Measurements from ENCODE around the gene RSRC1.
"Not testable (repeated sequence)": the region's sequence is repeated elsewhere in the genome, so short reads cannot be mapped to it uniquely, and the experiment has no call there.

The RSRC1 gene

GRCh38 chr3:158134363-158134762 lies 24.5 kb downstream of the RSRC1 start:
- no peak for DNase-seq

DNA sequence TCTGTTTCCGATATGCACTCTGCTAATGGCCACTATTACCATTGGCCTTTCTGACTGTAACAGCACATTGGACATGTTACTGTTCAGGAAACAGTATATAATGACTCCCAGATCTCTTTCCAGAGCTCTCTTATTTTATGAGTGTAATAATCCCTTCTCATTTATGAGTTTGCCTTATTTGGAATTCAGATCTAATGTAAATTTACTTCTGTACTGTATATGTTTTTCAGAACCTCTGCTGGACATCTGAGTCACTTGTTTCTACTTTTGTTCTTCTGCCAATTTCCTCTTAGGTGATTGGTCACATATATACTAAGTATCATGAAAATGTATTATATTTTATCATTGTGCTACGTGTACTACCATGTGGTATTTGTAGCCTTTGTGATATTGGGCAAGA lies 30.5 kb downstream of the RSRC1 start:
- no peak for DNase-seq

- DNase-seq, result no peak
Observed at GRCh38 chr3:158148218-158148617, 38.3 kb downstream of the RSRC1 start.

- no peak for DNase-seq
Observed at GRCh38 chr3:158152186-158152585, 42.3 kb downstream of the RSRC1 start.

DNA sequence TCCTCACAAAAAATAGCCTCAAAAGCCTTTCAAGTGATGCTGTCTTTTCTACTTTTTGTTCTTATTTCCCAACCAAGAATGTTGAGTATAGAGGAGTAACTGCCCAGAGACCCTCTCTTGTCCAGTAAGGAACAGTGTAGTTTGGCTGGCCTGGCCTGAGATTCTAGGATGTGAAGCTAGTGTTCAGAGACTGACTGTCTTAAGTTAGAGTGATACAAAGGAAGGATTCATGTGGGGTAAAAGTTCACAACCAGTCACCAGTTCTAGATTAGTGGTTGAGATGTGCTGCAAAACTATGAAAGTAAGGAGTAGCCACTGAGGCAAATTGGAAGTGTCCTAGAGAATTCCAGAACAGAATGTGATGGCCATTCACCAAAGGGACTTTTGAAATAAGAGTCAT lies 49.1 kb downstream of the RSRC1 start:
- DNase-seq, result no peak

DNA sequence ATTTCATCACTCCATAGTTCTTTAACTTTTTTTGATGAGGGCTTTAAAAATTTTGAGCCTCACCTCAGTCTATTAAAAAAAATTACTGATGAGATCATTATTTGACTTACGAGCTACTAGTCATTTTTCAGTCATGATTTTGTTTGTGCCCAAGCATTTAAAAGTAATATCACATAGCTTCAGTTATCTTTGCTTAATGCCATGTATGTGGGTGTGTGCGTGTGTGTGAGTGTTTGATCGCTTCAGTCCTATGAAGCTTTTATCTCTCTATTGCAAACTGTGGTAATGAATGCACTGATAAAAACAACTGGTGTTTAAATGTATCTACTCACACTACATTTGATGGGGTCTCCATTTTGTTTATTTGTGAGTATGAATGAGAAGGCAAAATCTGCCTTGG lies 49.8 kb downstream of the RSRC1 start:
- no peak for DNase-seq

DNA sequence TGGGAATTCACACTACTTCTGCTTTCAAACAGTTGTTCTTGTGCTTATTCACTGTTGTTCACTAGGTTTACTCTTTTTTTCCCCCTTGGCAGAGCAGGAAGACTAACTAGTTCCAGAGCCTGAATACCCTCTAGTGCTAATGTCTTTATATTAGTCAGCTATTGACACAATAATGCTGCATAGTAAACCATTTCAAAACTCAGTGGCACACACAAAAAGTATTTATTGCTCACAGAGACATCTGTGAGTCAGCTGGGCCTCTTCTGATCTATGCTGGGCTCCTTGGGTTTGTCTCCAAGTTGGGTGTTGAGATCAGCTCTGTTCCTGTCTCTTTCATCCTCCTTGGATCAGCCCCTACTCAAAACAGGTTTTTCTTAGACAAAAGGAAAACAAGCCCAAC lies 51.1 kb downstream of the RSRC1 start:
- no peak for DNase-seq

GRCh38 chr3:158165141-158165655 lies 55.3 kb downstream of the RSRC1 start:
- no peak for DNase-seq

DNA sequence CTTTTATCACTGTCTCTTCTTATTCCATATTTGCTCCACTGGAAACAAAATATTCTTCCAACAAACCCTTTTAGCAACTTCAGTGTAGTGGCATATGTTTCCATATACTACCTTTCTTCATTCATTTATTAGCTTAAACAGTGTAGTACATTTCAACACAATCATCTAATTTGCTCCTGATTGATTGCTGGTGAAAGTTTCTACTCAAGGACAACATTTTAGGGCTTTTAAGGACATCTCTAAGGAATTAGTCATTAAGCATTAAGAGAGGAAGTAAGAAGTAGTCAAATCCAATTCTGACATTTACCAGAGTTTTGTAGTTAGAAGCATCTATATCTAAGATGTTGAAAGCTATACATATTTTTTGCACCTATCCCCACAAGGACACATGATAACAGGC lies 55.8 kb downstream of the RSRC1 start:
- no peak for DNase-seq

DNA sequence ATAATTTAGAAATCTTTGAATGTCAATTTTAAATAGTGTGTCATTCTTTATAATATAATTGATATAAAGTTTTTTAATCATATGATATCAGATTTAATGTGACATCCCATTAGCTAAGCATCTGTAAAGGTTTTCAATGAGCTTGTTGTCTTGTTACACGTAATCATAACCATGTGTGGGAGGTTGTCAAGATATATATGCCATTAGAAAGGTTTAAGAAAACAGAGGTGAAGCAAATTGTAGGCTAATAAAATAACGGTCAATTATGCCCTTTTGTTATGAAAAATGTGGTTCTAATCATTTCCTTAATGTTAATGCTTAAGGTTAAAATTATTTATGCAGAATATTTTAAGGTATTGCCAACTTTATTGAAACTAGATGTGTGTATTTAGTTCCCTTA lies 56.3 kb downstream of the RSRC1 start:
- no peak for DNase-seq

DNA sequence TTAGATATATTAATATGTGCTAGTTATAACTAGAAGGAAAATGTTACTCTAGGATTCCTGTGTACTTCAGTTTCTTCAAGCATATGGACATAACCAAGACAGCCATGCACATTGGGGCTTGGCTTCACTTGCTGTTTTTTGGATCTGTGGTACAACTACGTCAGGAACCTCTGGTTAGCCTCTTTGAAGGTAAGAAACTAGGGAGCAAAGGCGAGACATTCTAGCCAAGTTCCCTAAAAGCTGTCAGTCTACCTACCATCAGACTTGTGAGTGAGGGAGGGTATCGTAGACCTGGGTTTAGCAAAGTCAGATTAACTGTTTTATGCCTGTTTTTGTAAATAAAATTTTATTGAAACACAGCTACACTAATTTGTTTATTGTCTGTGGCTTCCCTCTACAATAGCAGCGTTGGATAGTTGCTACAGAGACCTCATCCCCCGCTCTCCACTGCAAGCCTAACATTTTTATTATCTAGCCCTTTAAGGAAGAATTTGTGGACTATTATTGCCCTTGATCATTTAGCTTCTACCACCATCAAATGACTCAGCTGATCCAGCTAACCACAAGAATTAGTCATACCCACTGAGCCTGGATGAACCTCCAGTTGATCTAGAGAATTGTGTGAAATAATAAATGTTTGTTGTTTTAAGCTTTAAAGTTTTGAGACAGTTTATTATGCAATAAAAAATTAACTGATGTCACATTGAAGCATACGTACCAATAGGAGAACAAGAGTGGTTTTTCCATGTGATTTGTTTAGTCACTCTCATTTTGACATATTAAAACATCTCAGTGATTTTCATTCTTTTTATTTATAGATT lies 58.1 kb downstream of the RSRC1 start:
- no peak for DNase-seq

DNA sequence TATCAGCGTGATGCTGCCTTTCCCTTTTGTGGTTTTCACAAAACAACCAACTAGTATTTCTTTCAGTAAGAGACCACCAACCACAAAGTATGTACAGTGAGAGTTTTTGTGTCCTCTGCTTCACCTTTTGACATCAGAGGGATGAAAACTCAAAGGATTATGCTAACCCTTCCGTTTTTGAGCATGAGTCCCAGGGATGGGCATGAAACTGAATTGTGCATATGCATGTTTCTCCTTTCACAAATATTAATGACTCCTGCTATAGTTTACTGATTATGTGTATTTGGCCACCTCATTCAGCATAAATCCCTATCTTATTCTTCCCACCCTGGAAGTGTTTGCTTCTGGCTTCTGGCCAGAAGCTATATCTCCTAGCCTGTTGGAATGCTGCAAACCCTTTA lies 59.2 kb downstream of the RSRC1 start:
- no peak for DNase-seq

- no peak for DNase-seq
Observed at GRCh38 chr3:158181096-158181495, 71.2 kb downstream of the RSRC1 start.

GRCh38 chr3:158185711-158186110 lies 75.8 kb downstream of the RSRC1 start:
- no peak for DNase-seq

DNA sequence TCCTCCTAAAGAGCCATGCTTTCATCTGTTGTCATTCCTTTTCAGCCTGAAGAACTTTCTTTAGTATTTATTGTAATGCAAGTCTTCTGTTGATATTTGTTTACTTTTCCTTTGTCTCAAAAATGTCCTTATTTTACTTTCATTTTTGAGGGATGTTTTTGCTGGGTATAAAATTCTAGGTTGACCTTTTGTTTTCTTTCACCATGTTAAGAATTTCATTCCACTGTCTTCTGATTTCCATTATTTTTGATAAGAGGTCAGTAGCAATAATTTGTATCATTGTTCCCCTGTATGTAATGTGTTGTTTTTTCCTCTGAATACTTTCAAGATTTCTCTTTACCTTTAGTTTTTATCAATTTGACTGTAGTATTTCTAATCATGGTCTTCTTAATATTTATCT lies 91.1 kb downstream of the RSRC1 start:
- no peak for DNase-seq

DNA sequence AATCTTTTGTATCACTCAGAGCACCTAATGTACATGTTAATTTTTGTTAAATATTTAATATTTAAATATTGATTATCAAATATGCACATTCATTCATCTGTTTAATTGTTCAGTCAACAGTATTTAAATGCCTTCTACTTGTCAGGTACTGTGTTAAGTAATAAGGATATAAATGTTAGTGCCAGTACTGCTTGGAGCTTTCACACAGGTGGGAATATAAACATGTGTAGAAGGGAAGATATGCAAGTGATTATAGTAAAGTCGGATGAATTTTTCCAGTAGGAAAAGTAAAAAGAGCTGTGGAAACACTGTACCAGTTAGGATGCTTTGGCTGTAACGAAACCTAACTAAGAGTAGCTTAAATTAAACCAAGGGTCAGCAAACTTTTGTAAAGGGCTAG lies 95.4 kb downstream of the RSRC1 start:
- no peak for DNase-seq

- DNase-seq, result no peak
Observed at GRCh38 chr3:158205994-158206393, 96.1 kb downstream of the RSRC1 start.

DNA sequence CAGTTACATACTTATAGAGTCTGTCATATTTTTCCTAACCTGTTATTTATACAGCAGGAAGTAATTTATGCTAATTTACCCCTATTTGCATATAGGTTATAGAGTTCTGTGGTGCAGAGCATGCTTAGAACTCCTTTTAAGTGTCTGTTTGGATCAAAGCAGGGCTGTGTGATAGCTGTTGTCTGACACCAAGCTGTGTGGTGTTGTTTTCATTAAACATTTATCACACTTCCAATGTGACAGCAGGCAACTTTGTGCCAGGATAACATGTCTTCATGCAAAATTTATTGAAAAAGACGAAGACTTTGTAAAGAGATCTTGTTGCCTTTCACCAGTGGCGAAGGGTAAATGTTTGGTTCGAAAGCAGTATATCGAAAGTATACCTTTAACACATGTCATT lies 100.2 kb downstream of the RSRC1 start:
- no peak for DNase-seq

DNA sequence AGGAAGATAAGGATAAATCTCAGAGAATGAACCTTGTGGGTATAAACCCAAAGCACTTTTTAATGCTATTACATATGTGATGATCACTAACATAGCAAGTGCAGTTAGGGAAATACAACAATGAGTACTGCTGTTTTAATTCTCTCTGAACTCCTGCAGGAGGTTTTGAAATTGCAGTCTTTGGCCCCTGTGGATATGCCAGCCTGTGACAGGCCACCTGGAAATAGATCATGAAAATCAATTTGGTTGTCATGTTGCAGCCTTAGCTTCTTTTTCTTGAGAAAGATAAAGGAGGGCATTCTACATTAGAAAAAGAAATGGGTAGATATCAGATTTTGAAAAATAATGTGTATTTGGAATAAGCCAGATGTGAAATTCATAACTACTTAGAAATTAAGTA lies 103.6 kb downstream of the RSRC1 start:
- DNase-seq, result no peak

DNA sequence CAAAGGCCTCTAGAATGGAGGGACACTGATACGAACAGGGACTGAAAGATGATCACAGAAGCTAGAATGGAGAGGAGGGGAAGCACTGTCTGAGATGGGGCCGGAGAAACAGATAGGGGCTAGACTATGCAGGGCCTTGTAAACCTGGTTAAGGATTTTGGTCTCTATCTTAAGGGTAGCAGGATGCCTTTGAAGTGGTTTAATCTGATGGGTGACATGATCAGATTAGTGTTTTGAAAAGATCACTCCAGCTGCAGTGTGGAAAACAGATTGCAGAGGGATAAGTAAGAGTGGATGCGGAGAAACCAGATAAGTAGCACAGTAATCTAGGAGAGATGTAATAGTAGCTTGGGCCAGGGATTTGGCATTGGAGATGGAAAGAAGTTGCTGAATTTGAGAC lies 108.1 kb downstream of the RSRC1 start:
- no peak for DNase-seq

GRCh38 chr3:158220575-158220974 lies 110.7 kb downstream of the RSRC1 start:
- no peak for DNase-seq

GRCh38 chr3:158221426-158221825 lies 111.5 kb downstream of the RSRC1 start:
- no peak for DNase-seq

DNA sequence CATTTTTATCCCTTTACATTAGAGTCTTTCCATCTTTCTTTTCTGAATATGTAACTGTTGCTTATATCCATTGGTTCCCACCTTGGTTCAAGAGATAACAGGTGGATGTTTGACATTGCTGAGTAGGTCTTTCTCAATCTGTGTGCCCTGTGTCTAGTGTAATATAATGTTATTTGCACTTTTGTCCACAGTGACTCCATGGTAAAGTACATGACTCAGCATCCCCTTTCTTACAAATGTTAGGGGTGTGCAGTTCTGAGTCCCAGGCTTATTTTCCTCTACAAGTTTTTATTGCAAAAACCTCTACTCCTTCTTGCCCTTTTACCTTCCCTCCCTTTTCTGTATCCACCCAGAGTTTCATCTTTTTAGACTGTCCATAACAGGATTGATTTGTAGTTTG lies 116.5 kb downstream of the RSRC1 start:
- DNase-seq, result no peak

DNA sequence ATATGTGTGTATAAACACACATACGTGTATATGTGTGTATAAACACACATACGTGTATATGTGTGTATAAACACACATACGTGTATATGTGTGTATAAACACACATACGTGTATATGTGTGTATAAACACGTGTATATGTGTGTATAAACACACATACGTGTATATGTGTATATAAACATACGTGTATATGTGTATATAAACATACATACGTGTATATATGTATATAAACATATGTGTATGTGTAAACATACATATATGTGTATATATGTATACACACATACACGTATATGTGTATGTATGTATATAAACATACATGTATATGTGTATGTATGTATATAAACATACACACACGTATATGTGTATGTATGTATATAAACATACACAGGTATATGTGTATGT lies 119.1 kb downstream of the RSRC1 start:
- DNase-seq, result not testable (repeated sequence)

DNA sequence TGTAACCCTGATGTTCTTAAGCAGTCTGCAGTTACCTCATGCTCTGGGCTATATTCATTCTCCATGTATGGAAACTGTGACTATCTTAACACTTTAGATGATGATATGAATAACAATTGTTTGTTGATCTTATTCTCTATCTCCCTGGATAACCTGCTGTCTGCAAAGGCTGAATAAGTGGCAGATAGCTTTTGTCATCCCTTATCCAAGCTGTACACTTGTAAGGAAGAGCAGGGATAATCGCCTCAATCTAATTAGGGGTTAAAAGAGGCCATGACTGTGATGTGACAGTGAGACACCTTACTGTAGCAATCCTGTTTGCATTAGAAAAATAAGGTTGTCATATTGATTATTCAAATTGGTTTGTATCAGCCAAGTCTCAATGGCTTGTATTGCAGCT lies 123.9 kb downstream of the RSRC1 start:
- DNase-seq, result no peak
